Endometrium (tissue), 2 donors: ENCODE measurements around the gene ZNF408.
"Not testable (repeated sequence)": the region's sequence is repeated elsewhere in the genome, so short reads cannot be mapped to it uniquely, and the experiment has no call there.

ENCODE experiments used
- FAIRE-seq: peaks from 2 replicates; lab custom pipeline; 2012; peaks lifted over from hg19 to GRCh38; lab: Jason Lieb, UNC
- donor health status: control.
- donor health status: control.

The ZNF408 gene

DNA sequence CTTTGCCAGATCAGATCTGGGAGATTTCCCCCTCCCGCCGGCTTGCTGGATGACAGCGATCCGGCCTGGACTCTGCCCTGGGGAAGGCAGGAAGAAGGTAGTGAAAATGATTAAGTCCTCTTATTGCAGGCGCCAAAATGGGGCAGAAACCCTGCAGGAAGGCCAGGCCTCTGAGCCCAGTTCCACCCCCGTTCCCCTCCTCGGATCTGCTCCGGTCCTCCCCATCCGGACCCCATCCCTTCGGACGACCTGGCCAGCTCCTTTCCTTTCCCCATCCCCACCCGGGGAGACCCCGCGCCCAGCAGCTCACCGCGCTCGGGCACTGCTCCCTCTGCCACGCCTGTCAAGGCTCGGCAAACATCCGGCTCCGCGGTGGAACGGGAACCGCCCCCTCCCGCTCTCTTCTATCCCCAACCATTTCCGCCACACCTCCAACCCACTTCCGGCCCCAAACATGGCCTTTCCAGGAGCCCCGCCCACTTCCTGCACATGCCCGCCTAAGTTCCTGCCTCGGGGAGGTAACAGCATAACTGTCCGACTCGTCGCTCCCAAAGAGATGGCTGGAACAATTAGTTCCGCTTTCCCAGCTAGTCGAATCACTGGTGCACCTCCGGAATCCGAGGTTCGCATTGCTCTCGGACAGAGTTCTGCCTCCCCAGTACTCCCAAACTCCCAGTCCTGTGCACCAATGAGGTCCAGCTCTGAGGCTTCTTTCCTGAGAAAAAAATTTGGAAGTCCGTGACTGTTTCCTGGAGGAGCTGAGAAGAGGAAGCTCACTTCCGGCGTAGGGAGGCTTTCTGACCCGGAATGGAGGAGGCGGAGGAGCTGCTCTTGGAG is at the start of gene ZNF408, which contains the start of gene ARHGAP1:
ZNF408 (plus strand) TSS at position 791 of the 837 bp plus-strand sequence; CDS start at position 808, 17 bp downstream.
ARHGAP1 (minus strand) TSS at position 379 of the 837 bp plus-strand sequence. CDS start 4,512 bp downstream, outside the sequence.
- FAIRE-seq: peak; percentile 98

DNA sequence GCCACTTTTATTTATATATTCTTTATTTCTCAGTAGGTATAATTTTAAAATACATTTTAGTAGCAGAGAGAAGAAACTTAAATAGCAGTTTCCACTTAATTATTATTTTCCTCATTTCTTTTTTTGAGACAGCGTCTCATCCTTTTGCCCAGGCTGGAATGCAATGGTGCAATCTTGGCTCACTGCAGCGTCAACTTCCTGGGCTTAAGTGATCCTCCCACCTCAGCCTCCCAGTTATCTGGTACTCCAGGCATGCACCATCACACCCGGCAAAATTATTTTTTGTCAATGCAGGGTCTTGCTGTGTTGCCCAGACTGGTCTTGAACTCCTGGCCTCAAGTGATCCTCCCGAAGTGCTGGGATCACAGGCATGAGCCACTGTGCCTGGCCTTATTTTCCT is 45.2 kb upstream of the ZNF408 start:
- FAIRE-seq: no peak

DNA sequence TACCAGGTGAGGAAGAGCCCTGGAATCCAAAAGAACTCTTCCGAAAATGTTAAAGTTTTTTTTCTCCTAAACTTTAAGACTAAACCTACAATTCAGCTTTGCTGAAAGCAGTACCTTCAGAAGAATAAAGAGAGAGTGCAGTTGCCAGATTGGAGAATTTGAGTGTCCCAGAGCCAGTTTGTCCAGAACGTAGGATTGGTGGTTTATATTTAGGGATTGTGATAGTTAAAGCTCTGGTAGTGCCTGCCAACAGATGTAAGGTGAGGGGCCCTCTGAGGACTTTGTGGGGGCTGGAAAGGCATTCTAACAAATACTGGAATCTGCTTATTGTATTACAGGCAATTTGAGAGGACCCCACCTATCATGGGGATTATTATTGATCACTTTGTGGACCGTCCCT is 43.6 kb upstream of the ZNF408 start:
- FAIRE-seq: no peak

DNA sequence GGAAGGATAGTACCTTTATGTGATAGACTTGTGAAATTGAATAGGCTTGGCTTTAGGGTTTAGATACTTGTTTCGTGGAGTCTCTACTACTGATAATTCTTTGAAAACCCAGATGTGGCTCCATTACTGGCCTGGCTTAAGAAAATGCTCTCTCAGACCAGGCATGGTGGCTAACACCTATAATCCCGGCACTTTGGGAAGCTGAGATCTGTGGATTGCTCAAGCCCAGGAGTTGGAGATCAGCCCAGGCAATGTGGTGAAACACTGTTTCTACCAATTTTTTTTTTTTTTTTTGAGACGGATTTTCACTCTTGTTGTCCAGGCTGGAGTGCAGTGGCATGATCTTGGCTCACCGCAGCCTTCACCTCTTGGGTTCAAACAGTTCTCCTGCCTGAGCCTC is 42.6 kb upstream of the ZNF408 start:
- FAIRE-seq: no peak

DNA sequence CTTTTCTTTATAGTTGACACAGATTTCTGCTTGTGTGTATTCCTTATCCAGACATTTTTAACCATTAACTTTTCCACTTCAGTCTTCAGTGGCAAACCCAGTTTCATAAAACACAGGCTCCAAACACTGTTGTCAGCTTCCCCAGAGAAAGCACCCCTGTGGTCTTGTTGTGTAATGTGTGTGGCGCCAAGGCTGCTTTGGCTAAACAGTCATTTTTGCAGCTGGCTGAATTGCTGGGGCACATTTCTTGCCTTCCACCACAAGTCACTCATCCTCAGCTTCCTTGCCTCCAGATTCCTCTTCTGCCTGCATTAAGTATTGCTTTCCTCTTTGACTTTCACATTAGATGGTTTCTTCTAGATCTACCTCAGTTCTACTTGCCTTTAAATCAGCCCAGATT is 40.9 kb upstream of the ZNF408 start:
- FAIRE-seq: no peak

DNA sequence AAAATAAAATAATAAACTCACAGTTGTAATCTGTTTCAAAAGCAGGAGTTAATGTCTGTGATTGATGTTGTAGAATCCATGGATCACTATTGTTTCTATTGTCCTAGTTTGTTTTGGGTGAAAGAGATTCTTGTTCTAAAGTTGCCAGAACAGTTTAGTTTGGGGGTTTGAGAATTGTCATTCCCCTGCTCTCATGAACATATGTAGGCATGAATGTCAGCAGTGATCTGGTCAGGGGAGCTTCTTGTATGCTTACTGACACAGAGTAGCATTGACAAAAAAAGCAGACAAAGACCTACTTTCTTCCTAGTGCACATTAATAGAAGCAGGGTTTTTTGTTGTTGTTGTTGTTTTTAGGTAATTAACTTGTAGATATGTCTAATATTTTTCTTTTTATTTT is 39.0 kb upstream of the ZNF408 start:
- FAIRE-seq: no peak

DNA sequence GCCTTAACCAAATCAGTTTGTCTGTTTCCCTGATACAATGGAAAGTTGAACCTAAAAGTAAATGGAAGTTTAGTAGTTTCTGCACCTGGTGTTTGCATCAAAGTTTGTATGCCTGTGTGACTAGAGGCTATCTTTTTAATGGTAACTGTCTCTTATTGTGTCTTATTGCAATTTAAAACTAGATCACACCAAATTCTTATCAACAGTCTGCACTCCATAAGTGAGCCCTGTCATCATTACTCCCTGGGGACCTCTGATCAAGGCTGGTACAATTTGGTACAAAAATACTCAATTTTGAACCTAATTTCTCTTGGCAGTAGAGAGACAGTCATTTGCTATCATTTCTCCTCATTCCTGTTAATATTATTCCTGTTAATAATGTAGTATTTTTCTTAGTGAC is 38.5 kb upstream of the ZNF408 start:
- no peak for FAIRE-seq

DNA sequence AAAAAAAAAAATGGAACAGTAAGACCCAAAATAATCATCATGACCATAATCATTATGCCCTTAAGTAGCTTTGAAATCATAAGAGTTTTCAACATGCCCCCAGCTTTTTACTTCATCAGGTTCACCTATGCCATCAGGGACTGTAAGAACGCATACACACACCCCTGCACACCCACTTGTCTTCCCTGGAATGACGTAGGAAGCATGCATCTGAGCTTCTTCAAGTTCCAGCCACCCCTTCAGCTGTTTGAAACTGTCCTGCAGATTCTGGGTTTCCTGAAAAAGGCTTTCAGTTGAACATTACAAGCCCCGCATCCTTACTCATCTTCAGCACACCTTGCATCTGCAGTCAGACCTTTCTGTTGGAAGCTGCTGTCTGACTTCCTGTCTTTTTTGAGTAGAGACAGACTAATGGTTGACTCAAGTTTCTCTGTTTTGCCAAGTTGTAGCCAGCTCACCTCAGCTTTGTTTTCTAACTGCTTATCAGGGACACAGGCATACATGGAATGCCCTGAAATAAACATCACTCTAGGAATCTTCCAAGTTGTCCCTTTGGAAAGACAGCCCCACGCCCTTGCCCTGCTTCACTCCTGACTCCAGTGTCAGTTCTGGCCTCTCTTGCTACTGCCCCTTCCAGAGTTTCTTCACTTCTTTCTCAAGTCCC is 37.4 kb upstream of the ZNF408 start:
- no peak for FAIRE-seq

DNA sequence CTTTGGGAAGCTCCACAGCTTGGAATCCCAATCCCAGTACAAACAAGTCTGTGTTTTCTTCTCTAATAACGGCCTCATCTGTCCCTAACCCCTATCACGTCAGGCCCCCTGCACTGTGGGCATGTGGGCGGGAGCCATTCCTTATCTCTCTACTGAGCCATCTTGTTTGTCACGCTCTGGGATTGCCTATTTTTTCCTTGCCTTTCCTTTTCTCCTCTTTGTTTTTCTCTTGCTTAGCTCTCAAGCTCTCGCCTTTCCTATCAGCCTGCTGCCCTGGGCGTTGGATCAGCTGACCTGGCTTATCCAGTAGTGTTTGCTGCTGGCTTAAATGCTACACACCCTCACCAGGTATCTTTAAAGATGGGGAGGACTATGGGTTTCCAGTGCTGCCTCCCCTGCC is 36.2 kb upstream of the ZNF408 start:
- FAIRE-seq: no peak

DNA sequence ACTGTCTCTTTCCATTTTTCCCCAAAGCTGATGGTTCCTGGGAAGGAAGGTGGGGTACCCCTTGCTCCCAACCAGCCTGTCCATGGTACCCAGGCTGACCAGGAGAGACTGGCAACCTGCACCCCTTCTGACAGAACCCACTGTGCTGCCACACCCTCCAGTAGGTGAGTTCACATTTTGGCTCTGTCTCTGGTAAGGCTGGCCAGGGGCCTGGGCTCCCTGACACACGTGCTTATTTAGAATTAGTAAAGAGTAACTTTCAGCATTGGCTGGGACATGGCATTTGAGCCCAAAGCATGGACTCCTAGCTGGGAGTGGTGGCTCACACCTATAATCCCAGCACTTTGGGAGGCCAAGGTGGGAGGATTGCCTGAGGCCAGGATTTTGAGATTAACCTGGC is 35.5 kb upstream of the ZNF408 start:
- FAIRE-seq: no peak

DNA sequence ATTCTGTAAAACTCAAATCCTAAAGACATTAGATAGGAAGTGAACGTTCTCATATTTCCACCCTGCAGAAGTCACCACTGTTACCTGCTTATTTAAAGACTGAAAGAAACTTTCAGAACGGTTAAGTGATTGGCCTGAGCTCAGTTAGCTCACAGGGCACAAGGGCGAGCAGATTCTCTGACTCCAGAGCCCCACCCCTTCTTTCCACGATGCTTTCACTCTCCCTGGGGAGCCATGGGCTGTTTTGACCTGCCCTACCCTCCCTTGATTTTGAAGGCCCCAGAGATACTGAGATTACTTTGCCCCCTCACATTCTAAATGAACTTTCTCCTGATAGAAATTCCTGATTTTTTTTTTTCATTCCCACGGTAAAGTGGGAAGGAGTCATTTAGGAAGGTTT is 34.3 kb upstream of the ZNF408 start:
- no peak for FAIRE-seq

DNA sequence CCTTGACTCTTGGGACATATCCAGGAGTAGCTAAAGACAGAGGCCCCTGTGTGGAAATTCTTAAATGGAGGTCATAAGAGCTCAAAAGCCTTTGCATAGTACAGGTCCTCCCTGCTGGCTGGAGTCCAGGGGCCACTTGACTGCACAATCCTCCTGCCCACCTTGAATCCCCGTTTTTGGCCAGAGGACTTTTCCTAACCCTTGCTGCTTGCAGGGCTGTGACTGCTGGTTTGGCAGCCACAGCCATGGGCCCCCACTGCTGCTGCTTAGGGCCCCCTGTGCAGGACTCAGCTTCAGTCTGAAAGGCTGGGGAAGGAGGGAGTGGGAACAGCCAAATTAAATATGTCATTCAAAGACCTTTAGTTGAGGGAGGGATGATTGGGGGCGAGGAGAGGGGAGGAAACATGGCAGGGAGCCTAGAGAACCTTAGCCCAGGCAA is 33.8 kb upstream of the ZNF408 start:
- FAIRE-seq: no peak

DNA sequence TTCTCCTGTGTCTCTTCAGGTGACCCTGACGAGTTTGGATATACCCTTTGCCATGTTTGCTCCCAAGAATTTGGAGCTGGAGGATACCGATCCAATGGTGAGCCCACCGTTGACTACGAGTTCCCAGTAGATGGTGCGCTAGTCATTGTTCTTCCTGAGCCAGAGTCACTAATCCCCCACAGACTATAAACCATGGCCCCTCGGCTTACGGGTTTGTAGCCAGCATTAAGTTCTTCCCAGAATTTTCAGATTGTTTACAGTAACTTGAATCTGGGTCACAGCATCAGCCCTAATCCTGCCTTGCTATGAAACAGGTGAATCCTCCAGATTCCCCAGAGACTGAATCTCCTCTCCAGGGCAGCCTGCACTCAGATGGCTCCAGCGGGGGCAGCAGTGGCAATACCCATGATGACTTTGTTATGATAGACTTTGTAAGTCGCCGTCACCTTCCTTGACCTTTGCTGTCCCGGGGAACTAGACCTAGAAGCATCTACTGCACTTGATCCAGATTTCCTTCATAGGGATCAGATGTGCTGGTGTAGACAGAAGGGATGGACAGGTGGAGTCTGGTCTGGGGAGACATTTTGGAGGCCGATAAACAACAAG is 32.2 kb upstream of the ZNF408 start:
- FAIRE-seq: no peak

DNA sequence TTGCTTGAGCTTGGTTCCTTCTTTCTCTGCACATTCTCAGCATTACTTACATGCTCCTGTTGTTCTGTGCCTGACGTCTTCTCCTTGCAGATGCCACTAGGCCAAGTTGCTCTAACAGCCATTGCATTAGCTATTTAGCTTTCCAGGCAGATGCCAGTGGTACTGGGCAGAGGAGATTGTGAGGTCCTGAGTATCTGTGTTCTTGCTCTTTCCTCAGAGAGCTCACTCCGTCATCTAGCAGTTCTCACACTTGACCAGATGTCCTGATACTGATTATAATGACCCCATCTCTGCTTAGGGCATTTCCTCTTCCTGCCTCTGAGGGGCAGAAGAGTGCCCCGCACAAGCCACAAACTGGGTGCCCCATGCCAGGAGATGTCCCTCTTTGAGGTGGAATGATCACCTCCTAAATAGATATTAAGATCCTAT is 31.1 kb upstream of the ZNF408 start:
- no peak for FAIRE-seq

DNA sequence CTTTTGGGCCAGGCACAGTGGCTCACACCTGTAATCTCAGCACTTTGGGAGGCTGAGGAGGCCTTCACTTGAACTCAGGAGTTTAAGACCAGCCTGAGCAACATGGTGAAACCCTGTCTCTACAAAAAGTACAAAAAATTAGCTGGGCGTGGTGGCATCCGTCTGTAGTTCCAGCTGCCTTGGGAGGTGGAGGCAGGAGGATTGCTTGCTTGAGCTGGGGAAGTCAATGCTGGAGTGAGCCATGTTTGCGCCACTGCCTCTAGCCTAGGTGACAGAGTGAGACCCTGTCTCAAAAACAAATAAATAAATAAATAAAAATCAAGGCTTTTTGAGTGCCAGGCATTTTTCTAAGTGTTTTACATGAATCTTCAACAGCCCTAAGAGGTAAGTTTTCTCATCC is 30.3 kb upstream of the ZNF408 start:
- FAIRE-seq: not testable (repeated sequence)

DNA sequence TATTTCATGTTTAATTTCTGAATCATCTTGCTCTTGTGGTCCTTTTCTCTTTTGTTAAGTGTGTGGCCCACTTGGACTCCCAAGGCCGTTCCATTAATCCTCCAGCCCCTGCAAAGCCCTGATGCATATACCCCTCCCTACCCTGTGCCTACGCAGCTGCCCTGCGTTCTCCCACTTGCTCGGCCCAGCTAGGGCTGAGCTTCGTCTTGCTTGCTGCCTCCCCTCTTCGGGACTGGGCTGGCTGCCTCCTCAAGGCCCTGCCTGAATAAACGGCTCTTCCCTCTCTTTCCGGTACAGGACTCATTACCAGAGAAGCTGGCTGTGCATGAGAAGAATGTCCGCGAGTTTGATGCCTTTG is 28.9 kb upstream of the ZNF408 start:
- FAIRE-seq: no peak

DNA sequence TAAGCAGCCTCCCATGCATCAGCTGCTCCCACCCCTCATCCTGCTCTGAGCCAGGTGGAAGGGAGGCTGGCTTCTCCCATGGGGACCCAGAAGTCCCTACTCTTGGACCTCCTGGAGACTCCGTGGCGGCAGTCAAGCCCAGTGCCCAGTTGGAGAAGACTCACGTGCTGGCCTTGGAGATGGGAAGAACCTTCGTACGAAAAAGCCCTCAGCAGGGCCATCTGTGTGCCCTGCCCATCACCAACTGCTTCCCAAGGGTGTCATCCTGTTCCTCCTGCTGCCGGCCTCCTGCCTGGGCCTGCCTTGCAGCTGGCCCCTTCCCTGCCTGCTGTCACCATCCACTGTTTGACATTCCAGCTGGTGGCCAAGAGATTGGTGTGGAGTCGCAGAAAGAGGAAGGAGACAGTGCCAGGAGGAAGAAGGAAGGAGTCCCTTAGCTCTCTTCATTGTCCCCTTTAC is 28.4 kb upstream of the ZNF408 start:
- no peak for FAIRE-seq

DNA sequence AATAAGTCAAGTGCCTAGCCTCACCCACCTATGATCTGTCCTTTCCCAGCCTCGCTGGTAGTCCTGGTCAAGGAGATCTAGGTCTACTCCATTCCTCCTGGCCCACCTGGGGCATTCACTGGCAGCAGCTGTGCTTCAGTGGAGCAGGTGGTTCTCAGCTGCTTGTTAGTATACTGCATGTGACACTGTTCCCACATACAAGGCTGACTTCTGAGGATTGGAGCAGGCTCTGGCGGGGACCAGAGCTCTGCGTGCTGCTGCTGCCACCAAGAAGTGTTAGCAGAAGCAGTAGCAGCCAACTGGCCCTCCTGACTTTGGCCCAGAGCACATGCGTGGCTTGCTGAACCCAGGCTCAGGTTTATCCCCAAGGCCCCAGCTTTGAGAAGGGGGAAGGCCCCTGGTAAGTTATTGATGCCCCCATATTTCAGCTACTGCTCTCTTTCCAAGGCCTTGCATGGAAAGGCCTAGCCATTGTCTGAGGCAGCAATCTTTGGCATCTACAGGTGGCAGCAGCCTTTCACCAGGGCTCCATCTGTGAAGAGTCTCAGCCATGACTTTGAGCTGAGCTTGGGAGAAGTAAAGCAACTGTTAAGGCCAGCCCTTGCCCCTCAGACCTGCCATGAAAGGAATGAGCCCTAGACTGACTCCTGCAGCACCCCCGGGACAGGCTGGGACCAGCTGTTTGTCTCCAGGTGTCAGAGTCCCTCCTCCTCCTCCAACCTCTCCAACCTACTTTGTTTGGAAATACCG is 26.9 kb upstream of the ZNF408 start:
- FAIRE-seq: no peak

DNA sequence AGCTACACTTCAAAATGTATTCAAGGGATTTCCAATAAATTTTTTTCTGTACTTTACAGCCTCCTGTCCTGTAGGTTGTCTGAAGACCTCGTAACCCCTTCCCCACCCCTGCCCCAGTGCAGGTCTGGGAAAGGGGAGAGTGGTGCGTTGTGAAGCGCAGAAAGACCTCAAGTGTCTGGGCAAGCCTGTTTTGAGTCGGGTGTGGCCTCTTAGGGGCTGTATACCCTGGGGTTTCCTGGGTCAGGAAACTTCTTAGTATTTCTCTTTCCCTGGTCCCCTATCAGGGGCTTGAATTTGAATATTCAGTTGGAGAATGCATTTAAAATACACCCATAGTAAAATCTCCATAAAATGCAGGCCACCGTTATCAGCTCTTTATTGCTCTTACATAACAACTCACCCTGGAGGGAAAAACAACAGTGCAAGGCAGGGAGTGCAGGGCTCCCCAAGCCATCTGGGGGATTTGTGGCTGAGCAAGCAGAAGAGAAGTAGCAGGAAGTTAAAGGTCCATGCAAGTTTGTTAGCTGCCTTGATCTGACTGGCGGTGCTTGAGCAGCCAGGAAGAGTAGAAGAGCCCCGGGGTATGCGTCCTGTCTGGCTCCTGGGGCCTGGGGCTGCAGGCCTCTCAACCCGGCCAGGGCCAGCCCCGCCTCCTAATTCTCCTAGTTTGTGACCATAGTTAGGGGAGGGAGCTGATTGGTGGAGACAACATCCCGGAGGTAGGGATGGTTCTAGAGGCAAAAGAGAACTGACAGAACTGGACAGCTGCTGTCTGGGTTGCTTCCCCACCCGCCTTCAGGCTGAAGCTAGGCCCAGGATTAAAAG is 26.2 kb upstream of the ZNF408 start:
- peak; percentile 43 for FAIRE-seq

DNA sequence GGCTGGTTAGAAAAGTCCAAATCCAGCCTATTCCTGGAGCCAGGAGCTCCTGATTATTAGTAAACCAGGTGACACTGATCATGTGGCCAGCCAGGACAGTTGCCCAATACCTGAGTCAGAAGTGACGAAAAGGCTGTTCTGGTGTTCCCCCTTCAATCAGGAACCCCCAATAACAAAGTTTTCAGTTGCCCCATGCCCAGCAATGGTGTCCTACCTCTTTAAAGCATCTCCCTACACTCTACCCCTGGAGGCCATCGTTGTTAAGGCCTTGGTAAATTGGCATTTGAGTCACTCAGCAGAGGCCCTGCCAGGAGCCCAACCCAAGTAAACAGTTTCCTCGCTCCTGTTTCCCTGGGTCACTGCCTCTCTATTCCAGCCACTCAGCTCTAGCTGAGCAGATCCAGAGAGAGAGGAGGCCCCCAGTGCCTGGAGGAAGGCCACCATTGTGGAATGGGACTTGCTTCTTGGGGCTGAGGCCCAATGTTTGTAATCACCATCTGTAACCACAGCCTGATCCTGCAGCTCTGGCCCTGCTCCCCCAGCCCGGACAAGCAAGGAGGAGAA is 25.5 kb upstream of the ZNF408 start:
- no peak for FAIRE-seq

DNA sequence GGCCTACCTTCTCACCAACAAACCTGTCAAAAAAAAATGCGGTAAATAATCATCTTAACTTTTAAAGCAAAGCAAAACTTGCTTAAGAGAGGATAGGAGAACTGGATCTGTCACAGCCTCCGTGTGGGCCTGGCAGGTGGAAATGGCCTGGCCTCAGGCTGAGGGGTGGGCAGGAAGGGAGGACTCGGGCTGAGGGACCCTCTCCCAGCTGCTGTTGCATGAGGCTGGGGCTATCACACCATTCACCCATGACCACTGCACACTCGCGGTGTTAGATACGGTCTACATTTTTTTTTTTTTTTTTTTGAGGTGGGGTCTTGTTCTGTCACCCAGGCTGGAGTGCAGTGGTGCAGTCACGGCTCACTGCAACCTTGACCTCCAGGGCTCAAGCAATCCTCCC is 24.9 kb upstream of the ZNF408 start:
- FAIRE-seq: no peak
